ENCODE measurements around the gene TEK.
"Not testable (repeated sequence)": the region's sequence is repeated elsewhere in the genome, so short reads cannot be mapped to it uniquely, and the experiment has no call there.

TEK gene

GRCh38 chr9:27092496-27092895 lies 16.5 kb upstream of the TEK start:
- not testable (repeated sequence) for H3K27me3 ChIP-seq (ENCODE audit: control insufficient read depth, insufficient read depth, low read length); H3K4me3 ChIP-seq (ENCODE audit: low read length); H3K9me3 ChIP-seq (ENCODE audit: control insufficient read depth, low read length); H3K4me1 ChIP-seq (ENCODE audit: control insufficient read depth, insufficient read depth, low read length); H3K9ac ChIP-seq (ENCODE audit: low read length); H3K36me3 ChIP-seq (ENCODE audit: control insufficient read depth, insufficient read depth, low read length)

- H3K9ac ChIP-seq (ENCODE audit: low read length); H3K9me3 ChIP-seq (ENCODE audit: control insufficient read depth, low read length); H3K36me3 ChIP-seq (ENCODE audit: control insufficient read depth, insufficient read depth, low read length); H3K27me3 ChIP-seq (ENCODE audit: control insufficient read depth, insufficient read depth, low read length); H3K4me3 ChIP-seq (ENCODE audit: low read length); H3K4me1 ChIP-seq (ENCODE audit: control insufficient read depth, insufficient read depth, low read length): not testable (repeated sequence)
These were observed 15.5 kb upstream of the TEK start for GRCh38 chr9:27093384-27094067.

GRCh38 chr9:27094640-27095298 lies 14.3 kb upstream of the TEK start:
- H3K9me3 ChIP-seq (ENCODE audit: control insufficient read depth, low read length) = no peaks in the 10 kb centered on the region
- no peaks in the 10 kb centered on the region for H3K36me3 ChIP-seq (ENCODE audit: control insufficient read depth, insufficient read depth, low read length)
- no peaks in the 10 kb centered on the region for H3K4me1 ChIP-seq (ENCODE audit: control insufficient read depth, insufficient read depth, low read length)
- no peak overlapping the region for H3K4me3 ChIP-seq (ENCODE audit: low read length)
- no peak overlapping the region for H3K9ac ChIP-seq (ENCODE audit: low read length)
- no peaks in the 10 kb centered on the region for H3K27me3 ChIP-seq (ENCODE audit: control insufficient read depth, insufficient read depth, low read length)

GRCh38 chr9:27107241-27107640 lies 1.8 kb upstream of the TEK start:
- Histone ChIP-seq H3K27me3 (ENCODE audit: control insufficient read depth, insufficient read depth, low read length) (no peaks in the 10 kb centered on the region), H3K4me1 (ENCODE audit: control insufficient read depth, insufficient read depth, low read length) (no peaks in the 10 kb centered on the region), H3K9ac (ENCODE audit: low read length) (no peak overlapping the region), H3K9me3 (ENCODE audit: control insufficient read depth, low read length) (no peaks in the 10 kb centered on the region), H3K36me3 (ENCODE audit: control insufficient read depth, insufficient read depth, low read length) (no peaks in the 10 kb centered on the region), H3K4me3 (ENCODE audit: low read length) (no peak overlapping the region)

GRCh38 chr9:27109621-27110020 lies 596 bp downstream of the TEK start:
- no peak overlapping the region for H3K9ac ChIP-seq (ENCODE audit: low read length)
- H3K4me1 ChIP-seq (ENCODE audit: control insufficient read depth, insufficient read depth, low read length) = no peaks in the 10 kb centered on the region
- H3K36me3 ChIP-seq (ENCODE audit: control insufficient read depth, insufficient read depth, low read length) = no peaks in the 10 kb centered on the region
- H3K4me3 ChIP-seq (ENCODE audit: low read length) = no peak overlapping the region
- H3K9me3 ChIP-seq (ENCODE audit: control insufficient read depth, low read length) = no peaks in the 10 kb centered on the region
- no peaks in the 10 kb centered on the region for H3K27me3 ChIP-seq (ENCODE audit: control insufficient read depth, insufficient read depth, low read length)

GRCh38 chr9:27110181-27110580 lies 1.2 kb downstream of the TEK start:
- no peaks in the 10 kb centered on the region for H3K36me3 ChIP-seq (ENCODE audit: control insufficient read depth, insufficient read depth, low read length)
- H3K4me3 ChIP-seq (ENCODE audit: low read length) = no peak overlapping the region
- no peak overlapping the region for H3K9ac ChIP-seq (ENCODE audit: low read length)
- no peaks in the 10 kb centered on the region for H3K9me3 ChIP-seq (ENCODE audit: control insufficient read depth, low read length)
- H3K4me1 ChIP-seq (ENCODE audit: control insufficient read depth, insufficient read depth, low read length) = no peaks in the 10 kb centered on the region
- no peaks in the 10 kb centered on the region for H3K27me3 ChIP-seq (ENCODE audit: control insufficient read depth, insufficient read depth, low read length)

- no peaks in the 10 kb centered on the region for H3K9me3 ChIP-seq (ENCODE audit: control insufficient read depth, low read length)
- no peak overlapping the region for H3K9ac ChIP-seq (ENCODE audit: low read length)
These were observed 3.2 kb downstream of the TEK start for GRCh38 chr9:27112235-27112634.

GRCh38 chr9:27117489-27118135 lies 8.6 kb downstream of the TEK start:
- Histone ChIP-seq H3K27me3 (ENCODE audit: control insufficient read depth, insufficient read depth, low read length) (no peaks in the 10 kb centered on the region), H3K4me3 (ENCODE audit: low read length) (no peak overlapping the region), H3K9me3 (ENCODE audit: control insufficient read depth, low read length) (no peaks in the 10 kb centered on the region), H3K36me3 (ENCODE audit: control insufficient read depth, insufficient read depth, low read length) (no peaks in the 10 kb centered on the region), H3K9ac (ENCODE audit: low read length) (no peak overlapping the region), H3K4me1 (ENCODE audit: control insufficient read depth, insufficient read depth, low read length) (peaks cover 21% of the 10 kb centered on the region)

More at GRCh38 chr9:27112235-27112634, 3.2 kb downstream of the TEK start:
- H3K4me3 ChIP-seq (ENCODE audit: low read length) = no peak overlapping the region
- H3K27me3 ChIP-seq (ENCODE audit: control insufficient read depth, insufficient read depth, low read length) = no peaks in the 10 kb centered on the region
- no peaks in the 10 kb centered on the region for H3K36me3 ChIP-seq (ENCODE audit: control insufficient read depth, insufficient read depth, low read length)
- no peaks in the 10 kb centered on the region for H3K4me1 ChIP-seq (ENCODE audit: control insufficient read depth, insufficient read depth, low read length)

GRCh38 chr9:27118916-27119315 lies 9.9 kb downstream of the TEK start:
- Histone ChIP-seq H3K4me1 (ENCODE audit: control insufficient read depth, insufficient read depth, low read length) (peaks cover 21% of the 10 kb centered on the region), H3K27me3 (ENCODE audit: control insufficient read depth, insufficient read depth, low read length) (no peaks in the 10 kb centered on the region), H3K9me3 (ENCODE audit: control insufficient read depth, low read length) (no peaks in the 10 kb centered on the region), H3K36me3 (ENCODE audit: control insufficient read depth, insufficient read depth, low read length) (no peaks in the 10 kb centered on the region), H3K9ac (ENCODE audit: low read length) (no peak overlapping the region), H3K4me3 (ENCODE audit: low read length) (no peak overlapping the region)

- peaks cover 19% of the 10 kb centered on the region for H3K4me1 ChIP-seq (ENCODE audit: control insufficient read depth, insufficient read depth, low read length)
- H3K36me3 ChIP-seq (ENCODE audit: control insufficient read depth, insufficient read depth, low read length) = no peaks in the 10 kb centered on the region
- no peaks in the 10 kb centered on the region for H3K27me3 ChIP-seq (ENCODE audit: control insufficient read depth, insufficient read depth, low read length)
- no peak overlapping the region for H3K4me3 ChIP-seq (ENCODE audit: low read length)
- H3K9ac ChIP-seq (ENCODE audit: low read length) = no peak overlapping the region
- H3K9me3 ChIP-seq (ENCODE audit: control insufficient read depth, low read length) = no peaks in the 10 kb centered on the region
These were observed 15.1 kb downstream of the TEK start for GRCh38 chr9:27124151-27124550.

- Histone ChIP-seq H3K4me3 (ENCODE audit: low read length) (no peak overlapping the region), H3K9ac (ENCODE audit: low read length) (no peak overlapping the region), H3K4me1 (ENCODE audit: control insufficient read depth, insufficient read depth, low read length) (peaks cover 16% of the 10 kb centered on the region)
These were observed 16.0 kb downstream of the TEK start for GRCh38 chr9:27125030-27125429.

GRCh38 chr9:27125936-27126335 lies 16.9 kb downstream of the TEK start:
- Histone ChIP-seq H3K9ac (ENCODE audit: low read length) (no peak overlapping the region), H3K36me3 (ENCODE audit: control insufficient read depth, insufficient read depth, low read length) (no peaks in the 10 kb centered on the region), H3K4me1 (ENCODE audit: control insufficient read depth, insufficient read depth, low read length) (peaks cover 16% of the 10 kb centered on the region), H3K4me3 (ENCODE audit: low read length) (no peak overlapping the region), H3K27me3 (ENCODE audit: control insufficient read depth, insufficient read depth, low read length) (no peaks in the 10 kb centered on the region), H3K9me3 (ENCODE audit: control insufficient read depth, low read length) (no peaks in the 10 kb centered on the region)

More at GRCh38 chr9:27125030-27125429, 16.0 kb downstream of the TEK start:
- H3K27me3 ChIP-seq (ENCODE audit: control insufficient read depth, insufficient read depth, low read length) = no peaks in the 10 kb centered on the region
- no peaks in the 10 kb centered on the region for H3K9me3 ChIP-seq (ENCODE audit: control insufficient read depth, low read length)
- no peaks in the 10 kb centered on the region for H3K36me3 ChIP-seq (ENCODE audit: control insufficient read depth, insufficient read depth, low read length)
